Measurements from ENCODE around the gene KAZN.

KAZN gene

GRCh38 chr1:15107911-15108310 lies 509.4 kb downstream of the KAZN start:
- Histone ChIP-seq H3K18ac (ENCODE audit: low read depth in 1 of 2, low read length in 2 of 2) (no peak overlapping the region), H3K27ac (ENCODE audit: low read length, poor library complexity, severe bottlenecking) (no peak overlapping the region), H2BK15ac (ENCODE audit: low read depth, poor library complexity, severe bottlenecking) (no peak overlapping the region), H2BK120ac (ENCODE audit: low read depth, low read length) (no peak overlapping the region), H2AK5ac (ENCODE audit: low read length, severe bottlenecking) (no peak overlapping the region), H3K27me3 (ENCODE audit: control insufficient read depth in 1 of 2, insufficient read depth in 1 of 2, low read length in 2 of 2) (peaks cover 8 to 16% of the 10 kb centered on the region in 2 experiments), H3K9me3 (ENCODE audit: control insufficient read depth, low read length) (peaks cover 16% of the 10 kb centered on the region), H3K79me1 (replicated peaks; ENCODE audit: low read length, poor library complexity, severe bottlenecking) (no peaks in the 10 kb centered on the region), H4K8ac (ENCODE audit: low read length) (no peak overlapping the region), H3K4me3 (ENCODE audit: insufficient read depth in 1 of 2, low read depth in 1 of 2, low read length in 2 of 2) (no peak overlapping the region), H4K91ac (ENCODE audit: low read length) (no peak overlapping the region), H3K4me2 (ENCODE audit: low read length, poor library complexity, severe bottlenecking) (no peak overlapping the region), H3K4me1 (ENCODE audit: control insufficient read depth, insufficient read depth, low read depth, low read length) (peaks cover 10% of the 10 kb centered on the region), H2BK12ac (ENCODE audit: low read length in 2 of 2) (no peak overlapping the region), H3K4ac (ENCODE audit: low read depth in 1 of 2, low read length in 2 of 2) (no peak overlapping the region), H3K23ac (ENCODE audit: low read length in 2 of 2) (no peak overlapping the region), H3K36me3 (ENCODE audit: control insufficient read depth in 1 of 2, insufficient read depth in 2 of 2, low read depth in 1 of 2, low read length in 2 of 2) (no peaks in the 10 kb centered on the region), H2AFZ (ENCODE audit: low read depth, low read length) (no peak overlapping the region), H3K9ac (ENCODE audit: low read length) (no peak overlapping the region), H2BK5ac (ENCODE audit: low read depth, low read length, poor library complexity, severe bottlenecking) (no peak overlapping the region), H3K14ac (ENCODE audit: low read length in 2 of 2) (no peak overlapping the region)
- WGBS, result 75% methylated on average over 4 of the region's 4 CpGs
- no peak for DNase-seq

- Histone ChIP-seq H2AK5ac (ENCODE audit: low read length, severe bottlenecking) (no peak overlapping the region), H4K8ac (ENCODE audit: low read length) (no peak overlapping the region), H3K4me1 (ENCODE audit: control insufficient read depth, insufficient read depth, low read depth, low read length) (peaks cover 10% of the 10 kb centered on the region), H3K79me1 (replicated peaks; ENCODE audit: low read length, poor library complexity, severe bottlenecking) (no peaks in the 10 kb centered on the region), H4K91ac (ENCODE audit: low read length) (no peak overlapping the region), H2BK120ac (ENCODE audit: low read depth, low read length) (no peak overlapping the region), H2BK5ac (ENCODE audit: low read depth, low read length, poor library complexity, severe bottlenecking) (no peak overlapping the region), H3K23ac (ENCODE audit: low read length in 2 of 2) (no peak overlapping the region), H3K18ac (ENCODE audit: low read depth in 1 of 2, low read length in 2 of 2) (no peak overlapping the region), H3K36me3 (ENCODE audit: control insufficient read depth in 1 of 2, insufficient read depth in 2 of 2, low read depth in 1 of 2, low read length in 2 of 2) (no peaks in the 10 kb centered on the region), H3K4me3 (ENCODE audit: insufficient read depth in 1 of 2, low read depth in 1 of 2, low read length in 2 of 2) (no peak overlapping the region), H2BK12ac (ENCODE audit: low read length in 2 of 2) (no peak overlapping the region), H3K27me3 (ENCODE audit: control insufficient read depth in 1 of 2, insufficient read depth in 1 of 2, low read length in 2 of 2) (peaks cover 8 to 9% of the 10 kb centered on the region in 2 experiments), H3K4me2 (ENCODE audit: low read length, poor library complexity, severe bottlenecking) (no peak overlapping the region), H3K27ac (ENCODE audit: low read length, poor library complexity, severe bottlenecking) (no peak overlapping the region), H3K14ac (ENCODE audit: low read length in 2 of 2) (no peak overlapping the region), H2AFZ (ENCODE audit: low read depth, low read length) (no peak overlapping the region), H2BK15ac (ENCODE audit: low read depth, poor library complexity, severe bottlenecking) (no peak overlapping the region), H3K4ac (ENCODE audit: low read depth in 1 of 2, low read length in 2 of 2) (no peak overlapping the region), H3K9ac (ENCODE audit: low read length) (no peak overlapping the region), H3K9me3 (ENCODE audit: control insufficient read depth, low read length) (peaks cover under 1% of the 10 kb centered on the region)
- DNase-seq, result no peak
- WGBS, result 91% methylated on average over 9 of the region's 9 CpGs
Observed at GRCh38 chr1:15110128-15110866, 511.8 kb downstream of the KAZN start.

GRCh38 chr1:15110867-15111230 lies 512.4 kb downstream of the KAZN start:
- Histone ChIP-seq H3K4me2 (ENCODE audit: low read length, poor library complexity, severe bottlenecking) (no peak overlapping the region), H2BK15ac (ENCODE audit: low read depth, poor library complexity, severe bottlenecking) (no peak overlapping the region), H3K27me3 (ENCODE audit: control insufficient read depth in 1 of 2, insufficient read depth in 1 of 2, low read length in 2 of 2) (peaks cover 12 to 13% of the 10 kb centered on the region in 2 experiments), H3K9me3 (ENCODE audit: control insufficient read depth, low read length) (no peaks in the 10 kb centered on the region), H3K14ac (ENCODE audit: low read length in 2 of 2) (no peak overlapping the region), H2BK5ac (ENCODE audit: low read depth, low read length, poor library complexity, severe bottlenecking) (no peak overlapping the region), H4K8ac (ENCODE audit: low read length) (no peak overlapping the region), H3K4me1 (ENCODE audit: control insufficient read depth, insufficient read depth, low read depth, low read length) (peaks cover 10% of the 10 kb centered on the region), H2BK120ac (ENCODE audit: low read depth, low read length) (no peak overlapping the region), H3K4me3 (ENCODE audit: insufficient read depth in 1 of 2, low read depth in 1 of 2, low read length in 2 of 2) (no peak overlapping the region), H3K18ac (ENCODE audit: low read depth in 1 of 2, low read length in 2 of 2) (no peak overlapping the region), H3K36me3 (ENCODE audit: control insufficient read depth in 1 of 2, insufficient read depth in 2 of 2, low read depth in 1 of 2, low read length in 2 of 2) (no peaks in the 10 kb centered on the region), H3K9ac (ENCODE audit: low read length) (no peak overlapping the region), H3K23ac (ENCODE audit: low read length in 2 of 2) (no peak overlapping the region), H2AK5ac (ENCODE audit: low read length, severe bottlenecking) (no peak overlapping the region), H3K27ac (ENCODE audit: low read length, poor library complexity, severe bottlenecking) (no peak overlapping the region), H3K79me1 (replicated peaks; ENCODE audit: low read length, poor library complexity, severe bottlenecking) (no peaks in the 10 kb centered on the region), H2AFZ (ENCODE audit: low read depth, low read length) (no peak overlapping the region), H2BK12ac (ENCODE audit: low read length in 2 of 2) (no peak overlapping the region), H4K91ac (ENCODE audit: low read length) (no peak overlapping the region), H3K4ac (ENCODE audit: low read depth in 1 of 2, low read length in 2 of 2) (no peak overlapping the region)
- DNase-seq, result no peak
- 87% methylated on average over 1 of the region's 2 CpGs for WGBS

- whole genome bisulfite sequencing, result 75% methylated on average over 2 of the region's 5 CpGs
- Histone ChIP-seq H3K9ac (ENCODE audit: low read length) (no peak overlapping the region), H2AFZ (ENCODE audit: low read depth, low read length) (no peak overlapping the region), H3K36me3 (ENCODE audit: control insufficient read depth in 1 of 2, insufficient read depth in 2 of 2, low read depth in 1 of 2, low read length in 2 of 2) (no peaks in the 10 kb centered on the region), H2BK15ac (ENCODE audit: low read depth, poor library complexity, severe bottlenecking) (no peak overlapping the region), H3K14ac (ENCODE audit: low read length in 2 of 2) (no peak overlapping the region), H2BK5ac (ENCODE audit: low read depth, low read length, poor library complexity, severe bottlenecking) (no peak overlapping the region), H3K23ac (ENCODE audit: low read length in 2 of 2) (no peak overlapping the region), H3K4me1 (ENCODE audit: control insufficient read depth, insufficient read depth, low read depth, low read length) (peaks cover 10% of the 10 kb centered on the region), H4K8ac (ENCODE audit: low read length) (no peak overlapping the region), H3K4me2 (ENCODE audit: low read length, poor library complexity, severe bottlenecking) (no peak overlapping the region), H3K18ac (ENCODE audit: low read depth in 1 of 2, low read length in 2 of 2) (no peak overlapping the region), H3K4ac (ENCODE audit: low read depth in 1 of 2, low read length in 2 of 2) (no peak overlapping the region), H2AK5ac (ENCODE audit: low read length, severe bottlenecking) (no peak overlapping the region), H3K27me3 (ENCODE audit: control insufficient read depth in 1 of 2, insufficient read depth in 1 of 2, low read length in 2 of 2) (peaks cover 10 to 30% of the 10 kb centered on the region in 2 experiments), H3K27ac (ENCODE audit: low read length, poor library complexity, severe bottlenecking) (no peak overlapping the region), H4K91ac (ENCODE audit: low read length) (no peak overlapping the region), H3K4me3 (ENCODE audit: insufficient read depth in 1 of 2, low read depth in 1 of 2, low read length in 2 of 2) (no peak overlapping the region), H3K79me1 (replicated peaks; ENCODE audit: low read length, poor library complexity, severe bottlenecking) (no peaks in the 10 kb centered on the region), H2BK120ac (ENCODE audit: low read depth, low read length) (no peak overlapping the region), H2BK12ac (ENCODE audit: low read length in 2 of 2) (no peak overlapping the region), H3K9me3 (ENCODE audit: control insufficient read depth, low read length) (no peaks in the 10 kb centered on the region)
- no peak for DNase-seq
Observed at GRCh38 chr1:15113146-15113545, 514.7 kb downstream of the KAZN start.
